IMR-90 (cell line): ENCODE results near the gene TMPRSS11E. TPM values are rescaled to one million over a fixed set of nuclear protein-coding genes. Genes with fewer than 3 reads are reported as not detected.

Experiments used
- ATAC-seq: fragments of 200-7000 bp; cut with Tn5 transposase; 2 replicates; pipeline ENCODE4 v1.9.1; 2020; ENCODE audit warnings: low read depth, mild to moderate bottlenecking, moderate library complexity
- BruUV-seq: library from RNA; stranded (reverse); fragments of 400-500 nt; replicated peaks from 2 replicates; lab custom pipeline; 2021; lab: Mats Ljungman, UMichigan
- CTCF ChIA-PET: fragments of 300-600 bp; formaldehyde crosslinking; extraction: SDS; loops from one replicate; lab custom pipeline; 2021; ENCODE audit warnings: antibody characterized with exemption; lab: Yijun Ruan, JAX
- POLR2A ChIA-PET: fragments of 300-600 bp; sonication (Branson Sonifier 250); formaldehyde crosslinking; loops from one replicate; lab custom pipeline; 2022; ENCODE audit warnings: antibody characterized with exemption; ENCODE audit not compliant: unreplicated experiment; lab: Charles Lee
- DNase-seq: peaks from one replicate; pipeline ENCODE4 v3.0.0; 2013
- H2AFZ ChIP-seq: replicated peaks from 2 replicates; pipeline ENCODE3; 2013; ENCODE audit warnings: low read length, mild to moderate bottlenecking; ENCODE audit not compliant: poor library complexity
- H2AK5ac ChIP-seq: 2 replicates; pipeline ENCODE4 v1.6.1; 2013; ENCODE audit warnings: low read depth, low read length, inconsistent platforms
- H2AK9ac ChIP-seq: replicated peaks from 2 replicates; pipeline ENCODE3; 2013; ENCODE audit warnings: mild to moderate bottlenecking, low read depth, low read length, moderate library complexity; ENCODE audit not compliant: poor library complexity
- H2BK120ac ChIP-seq: 2 replicates; pipeline ENCODE4 v1.6.1; 2013; ENCODE audit warnings: low read depth, low read length, inconsistent platforms
- H2BK15ac ChIP-seq: 3 replicates; pipeline ENCODE4 v1.6.1; 2013; ENCODE audit warnings: low read depth, low read length, inconsistent platforms
- H2BK20ac ChIP-seq: 2 replicates; pipeline ENCODE4 v1.6.1; 2013; ENCODE audit warnings: low read depth, mild to moderate bottlenecking, inconsistent platforms, low read length, moderate library complexity
- H2BK5ac ChIP-seq: 2 replicates; pipeline ENCODE4 v1.6.1; 2013; ENCODE audit warnings: mild to moderate bottlenecking, low read depth, low read length, inconsistent platforms; ENCODE audit not compliant: poor library complexity, severe bottlenecking
- H3K14ac ChIP-seq: replicated peaks from 2 replicates; pipeline ENCODE4 v1.6.1; 2013; ENCODE audit warnings: low read depth, low read length, inconsistent platforms
- H3K18ac ChIP-seq: 2 replicates; pipeline ENCODE4 v1.6.1; 2013; ENCODE audit warnings: low read depth, low read length, control low read depth
- H3K23ac ChIP-seq: 2 replicates; pipeline ENCODE4 v1.6.1; 2013; ENCODE audit warnings: low read depth, low read length, inconsistent platforms
- H3K27ac ChIP-seq: 2 replicates; pipeline ENCODE4 v1.5.1; 2013; ENCODE audit warnings: mild to moderate bottlenecking, control low read depth, low read length; ENCODE audit not compliant: insufficient read depth
- H3K27me3 ChIP-seq: 2 replicates; pipeline ENCODE4 v1.6.1; 2013; ENCODE audit warnings: low read length; ENCODE audit not compliant: control insufficient read depth, insufficient read depth
- H3K36me3 ChIP-seq: 2 replicates; pipeline ENCODE4 v1.6.1; 2013; ENCODE audit warnings: low read length, mixed read lengths; ENCODE audit not compliant: control insufficient read depth, insufficient read depth
- H3K4ac ChIP-seq: 2 replicates; pipeline ENCODE4 v1.6.1; 2013; ENCODE audit warnings: low read depth, low read length, inconsistent platforms
- H3K4me1 ChIP-seq: 2 replicates; pipeline ENCODE4 v1.6.1; 2013; ENCODE audit warnings: low read length, mixed read lengths; ENCODE audit not compliant: control insufficient read depth, insufficient read depth
- H3K4me2 ChIP-seq: 2 replicates; pipeline ENCODE4 v1.6.1; 2013; ENCODE audit warnings: low read depth, mild to moderate bottlenecking, control low read depth, low read length, moderate library complexity
- H3K4me3 ChIP-seq: 2 replicates; pipeline ENCODE4 v1.5.1; 2013; ENCODE audit warnings: low read depth, mild to moderate bottlenecking, control low read depth, low read length, moderate library complexity; ENCODE audit not compliant: insufficient read depth
- H3K56ac ChIP-seq: 2 replicates; pipeline ENCODE4 v1.6.1; 2013; ENCODE audit warnings: low read length, inconsistent platforms; ENCODE audit not compliant: insufficient read depth; ENCODE audit errors: extremely low read depth
- H3K79me1 ChIP-seq, 2 experiments: 2 replicates each; pipeline ENCODE4 v1.6.1; 2013; ENCODE audit warnings: low read length in 2 of 2, inconsistent platforms in 1 of 2, low read depth in 1 of 2
- H3K9ac ChIP-seq: 2 replicates; pipeline ENCODE4 v1.6.1; 2013; ENCODE audit warnings: low read depth, low read length, control low read depth
- H3K9me1 ChIP-seq: 2 replicates; pipeline ENCODE4 v1.6.1; 2013; ENCODE audit warnings: low read length, inconsistent platforms; ENCODE audit not compliant: insufficient read depth
- H3K9me3 ChIP-seq: 2 replicates; pipeline ENCODE4 v1.6.1; 2013; ENCODE audit warnings: low read length; ENCODE audit not compliant: control insufficient read depth, insufficient read depth
- H4K20me1 ChIP-seq: 2 replicates; pipeline ENCODE4 v1.6.1; 2013; ENCODE audit warnings: low read length, inconsistent platforms; ENCODE audit not compliant: insufficient read depth
- H4K5ac ChIP-seq: 2 replicates; pipeline ENCODE4 v1.6.1; 2013; ENCODE audit warnings: mild to moderate bottlenecking, low read depth, low read length, control low read depth
- H4K8ac ChIP-seq, 2 experiments: 2 replicates each; pipeline ENCODE4 v1.6.1; 2013; ENCODE audit warnings: low read depth in 2 of 2, low read length in 2 of 2, control low read depth in 1 of 2, inconsistent platforms in 1 of 2
- H4K91ac ChIP-seq: 2 replicates; pipeline ENCODE4 v1.6.1; 2013; ENCODE audit warnings: low read depth, low read length, inconsistent platforms; ENCODE audit not compliant: insufficient read depth
- BHLHE40 ChIP-seq: fragments of 150-350 bp; IDR thresholded peaks from 2 replicates; pipeline ENCODE4 v1.6.1; 2016; ENCODE audit warnings: mild to moderate bottlenecking, low read depth, low read length
- CEBPB ChIP-seq: IDR thresholded peaks from 2 replicates; pipeline ENCODE4 v1.6.1; 2012; ENCODE audit warnings: low read depth, low read length, improper control_type of control experiment
- CHD1 ChIP-seq: IDR thresholded peaks from 2 replicates; pipeline ENCODE4 v1.6.1; 2012; ENCODE audit warnings: low read depth, low read length, improper control_type of control experiment
- FOS ChIP-seq: fragments of 150-350 bp; IDR thresholded peaks from 2 replicates; pipeline ENCODE4 v1.6.1; 2016; ENCODE audit warnings: low read depth, low read length
- MAFK ChIP-seq: IDR thresholded peaks from 2 replicates; pipeline ENCODE4 v1.6.1; 2012; ENCODE audit warnings: low read depth, low read length, improper control_type of control experiment
- MAZ ChIP-seq: IDR thresholded peaks from 2 replicates; pipeline ENCODE4 v1.6.1; 2012; ENCODE audit warnings: low read depth, mild to moderate bottlenecking, low read length, improper control_type of control experiment, moderate library complexity, borderline replicate concordance
- MXI1 ChIP-seq: IDR thresholded peaks from 2 replicates; pipeline ENCODE4 v1.6.1; 2012; ENCODE audit warnings: low read depth, mild to moderate bottlenecking, low read length, moderate library complexity, borderline replicate concordance
- NFE2L2 ChIP-seq: fragments of 150-350 bp; IDR thresholded peaks from 2 replicates; pipeline ENCODE4 v1.6.1; 2016; ENCODE audit warnings: low read depth, mild to moderate bottlenecking, low read length
- POLR2A ChIP-seq: IDR thresholded peaks from 2 replicates; pipeline ENCODE4 v1.6.1; 2012; ENCODE audit warnings: mild to moderate bottlenecking, low read depth, low read length
- RAD21 ChIP-seq: IDR thresholded peaks from 2 replicates; pipeline ENCODE4 v1.6.1; 2012; ENCODE audit warnings: low read length, improper control_type of control experiment
- RCOR1 ChIP-seq: IDR thresholded peaks from 2 replicates; pipeline ENCODE4 v1.6.1; 2012; ENCODE audit warnings: mild to moderate bottlenecking, low read length, improper control_type of control experiment; ENCODE audit not compliant: insufficient replicate concordance
- RFX5 ChIP-seq: IDR thresholded peaks from 2 replicates; pipeline ENCODE4 v1.8.0; 2012; ENCODE audit warnings: low read depth, mild to moderate bottlenecking, low read length, moderate library complexity
- SMC3 ChIP-seq: fragments of 150-350 bp; IDR thresholded peaks from 2 replicates; pipeline ENCODE4 v1.6.1; 2016; ENCODE audit warnings: low read depth, mild to moderate bottlenecking, antibody characterized with exemption, low read length, moderate library complexity
- WGBS, 2 experiments: methylation state at CpG; one replicate each; pipeline versions ENCODE4 v1.1.5 to v1.1.7; 2013; ENCODE audit warnings: missing lambda C conversion rate in 2 of 2; ENCODE audit not compliant: insufficient read length in 1 of 2; ENCODE audit errors: extremely low coverage in 2 of 2; 5-methylcytosine and 5-hydroxymethylcytosine counted together
- dilution Hi-C: fragments of 300-500 bp; cut with HindIII; formaldehyde crosslinking; loops from one replicate; pipeline ENCODE4 v1.14.3; 2018; ENCODE audit warnings: low sequenced_read_pairs; ENCODE audit not compliant: unreplicated experiment
- in situ Hi-C: fragments of 300-500 bp; cut with MboI; formaldehyde crosslinking; loops from 3 replicates; pipeline ENCODE4 v1.14.3; 2019; ENCODE audit warnings: low sequenced_read_pairs, inconsistent platforms, mixed read lengths
- intact Hi-C: fragments of 100-400 bp; cut with micrococcal nuclease; formaldehyde crosslinking; loops from 2 replicates; pipeline ENCODE4 v1.10.0; 2022
- polyA plus RNA-seq, 3 experiments: library from polyadenylated mRNA; depleted of rRNA; stranded (reverse); fragments of >200 nt; gene quantifications; 2 replicates each; pipeline ENCODE4 v1.2.3, GENCODE V29; 2012; ENCODE audit warnings: low replicate concordance in 1 of 3
- total RNA-seq: library from RNA; depleted of rRNA; stranded (reverse); fragments of >200 nt; gene quantifications from 2 replicates; pipeline ENCODE4 v1.2.3, GENCODE V29; 2012
- TF ChIP-seq, protein P1 (sequence below): fragments of 150-350 bp; IDR thresholded peaks from 2 replicates; pipeline ENCODE4 v1.6.1; 2016; ENCODE audit warnings: low read depth, mild to moderate bottlenecking, low read length, moderate library complexity, borderline replicate concordance
- TF ChIP-seq, protein P2 (sequence below): conservative IDR thresholded peaks from 2 replicates; pipeline ENCODE4 v1.5.1; 2012; ENCODE audit warnings: mild to moderate bottlenecking, low read depth, low read length, improper control_type of control experiment
- TF ChIP-seq, protein P3 (sequence below): fragments of 150-350 bp; IDR thresholded peaks from 2 replicates; pipeline ENCODE4 v1.6.1; 2017; ENCODE audit warnings: mild to moderate bottlenecking, antibody characterized with exemption, low read length, low read depth

The TMPRSS11E gene
- total and polyA plus RNA-seq, 2 of the 4 experiments (the other 2 are of a cell fraction): not detected

DNA sequence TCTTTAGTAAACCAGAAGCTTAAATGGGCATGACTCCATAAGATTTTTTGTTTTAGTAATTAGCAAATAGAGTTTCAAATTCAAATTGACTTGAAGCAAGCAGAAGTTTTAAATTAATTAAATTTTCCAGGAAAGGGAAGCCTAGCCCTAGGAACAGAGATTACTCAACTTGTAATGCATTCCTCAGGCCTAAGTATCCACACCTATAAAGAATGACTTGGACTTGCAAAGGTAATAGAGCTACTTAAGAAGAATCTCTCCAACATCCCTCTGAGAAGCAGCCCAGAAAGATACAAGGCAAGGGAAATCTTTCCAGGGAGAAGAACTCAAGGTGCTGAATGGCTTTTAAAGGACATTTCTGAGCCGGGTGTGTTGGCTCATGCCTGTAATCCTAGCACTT, 16.9 kb upstream of the TMPRSS11E start:
- Histone ChIP-seq H3K9me1 (no peaks in the 10 kb centered on the region), H3K4ac (no peak overlapping the region), H3K9ac (no peak overlapping the region), H2AFZ (no peak overlapping the region), H2BK20ac (no peak overlapping the region), H3K4me2 (no peak overlapping the region), H3K4me3 (no peak overlapping the region), H2AK9ac (no peak overlapping the region), H3K56ac (no peak overlapping the region), H4K5ac (no peak overlapping the region), H4K20me1 (no peaks in the 10 kb centered on the region), H3K36me3 (no peaks in the 10 kb centered on the region), H2BK5ac (no peak overlapping the region), H2BK15ac (no peak overlapping the region), H3K18ac (no peak overlapping the region), H3K9me3 (no peaks in the 10 kb centered on the region), H4K8ac (no peak overlapping the region), H4K91ac (no peak overlapping the region), H3K4me1 (no peaks in the 10 kb centered on the region), H3K14ac (no peak overlapping the region), H3K27me3 (no peaks in the 10 kb centered on the region), H3K79me1 (no peaks in the 10 kb centered on the region), H2AK5ac (no peak overlapping the region), H3K27ac (no peak overlapping the region), H2BK120ac (no peak overlapping the region), H3K23ac (no peak overlapping the region)
- ATAC-seq: no peak
- no TSS peak for BruUV-seq
- no CpG with 5 or more reads among the region's 1 CpG for WGBS, 2 experiments
- intact Hi-C loops (no loop called here), dilution Hi-C loops (no loop called here), in situ Hi-C loops (no loop called here)
- ChIA-PET POLR2A (no interaction called here), CTCF (no interaction called here)
- TF ChIP-seq POLR2A (no peak), RAD21 (no peak), RCOR1 (no peak), CEBPB (no peak), FOS (no peak), SMC3 (no peak), MAZ (no peak), RFX5 (no peak), MXI1 (no peak), CHD1 (no peak), BHLHE40 (no peak), NFE2L2 (no peak), MAFK (no peak)
- TF ChIP-seq, protein P1, sequence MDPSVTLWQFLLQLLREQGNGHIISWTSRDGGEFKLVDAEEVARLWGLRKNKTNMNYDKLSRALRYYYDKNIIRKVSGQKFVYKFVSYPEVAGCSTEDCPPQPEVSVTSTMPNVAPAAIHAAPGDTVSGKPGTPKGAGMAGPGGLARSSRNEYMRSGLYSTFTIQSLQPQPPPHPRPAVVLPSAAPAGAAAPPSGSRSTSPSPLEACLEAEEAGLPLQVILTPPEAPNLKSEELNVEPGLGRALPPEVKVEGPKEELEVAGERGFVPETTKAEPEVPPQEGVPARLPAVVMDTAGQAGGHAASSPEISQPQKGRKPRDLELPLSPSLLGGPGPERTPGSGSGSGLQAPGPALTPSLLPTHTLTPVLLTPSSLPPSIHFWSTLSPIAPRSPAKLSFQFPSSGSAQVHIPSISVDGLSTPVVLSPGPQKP: no peak
- TF ChIP-seq, protein P2, sequence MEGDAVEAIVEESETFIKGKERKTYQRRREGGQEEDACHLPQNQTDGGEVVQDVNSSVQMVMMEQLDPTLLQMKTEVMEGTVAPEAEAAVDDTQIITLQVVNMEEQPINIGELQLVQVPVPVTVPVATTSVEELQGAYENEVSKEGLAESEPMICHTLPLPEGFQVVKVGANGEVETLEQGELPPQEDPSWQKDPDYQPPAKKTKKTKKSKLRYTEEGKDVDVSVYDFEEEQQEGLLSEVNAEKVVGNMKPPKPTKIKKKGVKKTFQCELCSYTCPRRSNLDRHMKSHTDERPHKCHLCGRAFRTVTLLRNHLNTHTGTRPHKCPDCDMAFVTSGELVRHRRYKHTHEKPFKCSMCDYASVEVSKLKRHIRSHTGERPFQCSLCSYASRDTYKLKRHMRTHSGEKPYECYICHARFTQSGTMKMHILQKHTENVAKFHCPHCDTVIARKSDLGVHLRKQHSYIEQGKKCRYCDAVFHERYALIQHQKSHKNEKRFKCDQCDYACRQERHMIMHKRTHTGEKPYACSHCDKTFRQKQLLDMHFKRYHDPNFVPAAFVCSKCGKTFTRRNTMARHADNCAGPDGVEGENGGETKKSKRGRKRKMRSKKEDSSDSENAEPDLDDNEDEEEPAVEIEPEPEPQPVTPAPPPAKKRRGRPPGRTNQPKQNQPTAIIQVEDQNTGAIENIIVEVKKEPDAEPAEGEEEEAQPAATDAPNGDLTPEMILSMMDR: no peak
- TF ChIP-seq, protein P3, sequence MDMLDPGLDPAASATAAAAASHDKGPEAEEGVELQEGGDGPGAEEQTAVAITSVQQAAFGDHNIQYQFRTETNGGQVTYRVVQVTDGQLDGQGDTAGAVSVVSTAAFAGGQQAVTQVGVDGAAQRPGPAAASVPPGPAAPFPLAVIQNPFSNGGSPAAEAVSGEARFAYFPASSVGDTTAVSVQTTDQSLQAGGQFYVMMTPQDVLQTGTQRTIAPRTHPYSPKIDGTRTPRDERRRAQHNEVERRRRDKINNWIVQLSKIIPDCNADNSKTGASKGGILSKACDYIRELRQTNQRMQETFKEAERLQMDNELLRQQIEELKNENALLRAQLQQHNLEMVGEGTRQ: no peak
- DNase-seq: no peak
